OCI-LY7 (cell line): Measurements from ENCODE around the gene LONRF2.

ENCODE experiments used
- CTCF ChIP-seq: fragments of 200-600 bp; sonication (generic); conservative IDR thresholded peaks from 2 replicates; pipeline ENCODE4 v1.5.1; 2014; ENCODE audit warnings: mild to moderate bottlenecking, antibody characterized with exemption, low read length, moderate library complexity, mixed read lengths
- EZH2phosphoT487 ChIP-seq: fragments of 200-600 bp; sonication (generic); IDR thresholded peaks from 2 replicates; pipeline ENCODE4 v1.6.1; 2018; ENCODE audit warnings: low read depth, borderline replicate concordance, mild to moderate bottlenecking, mixed run types, antibody characterized with exemption, low read length, moderate library complexity, mixed read lengths

GRCh38 chr2:100358554-100358953, 36.3 kb upstream of the LONRF2 start:
- TF ChIP-seq CTCF: no peak
- TF ChIP-seq EZH2phosphoT487: no peak
